Mucosa of gallbladder (tissue), 1 donor: Measurements from ENCODE around the gene DUOX1. TPM values are rescaled to one million over a fixed set of nuclear protein-coding genes. Genes with fewer than 3 reads are reported as not detected.

ENCODE experiments used
- DNase-seq: peaks from one replicate; pipeline ENCODE4 v3.0.0-alpha.2; 2020; ENCODE audit warnings: low spot score
- total RNA-seq: library from RNA; stranded (reverse); gene quantifications from one replicate; pipeline ENCODE4 v1.2.1, GENCODE V29; 2021
- donor health status: DM: no; HTN: no; CAD: no.

The DUOX1 gene
- total RNA-seq, 1 donor from 2014 or later: 23.4 TPM

GRCh38 chr15:45168286-45168685 lies 38.5 kb downstream of the DUOX1 start:
- DNase-seq: no peak

- DNase-seq: no peak
Measured at GRCh38 chr15:45168751-45169551, 39.2 kb downstream of the DUOX1 start.

- DNase-seq: no peak
Measured at GRCh38 chr15:45169608-45170480, 40.0 kb downstream of the DUOX1 start.

- DNase-seq: no peak
Measured at GRCh38 chr15:45171912-45172311, 42.1 kb downstream of the DUOX1 start.

- no peak for DNase-seq
Measured at GRCh38 chr15:45174069-45174468, 44.3 kb downstream of the DUOX1 start.

GRCh38 chr15:45174577-45174976 lies 44.8 kb downstream of the DUOX1 start:
- no peak for DNase-seq

GRCh38 chr15:45177285-45177684 lies 47.5 kb downstream of the DUOX1 start:
- no peak for DNase-seq

- DNase-seq: no peak
Measured at GRCh38 chr15:45179221-45179985, 49.6 kb downstream of the DUOX1 start.

- no peak for DNase-seq
Measured at GRCh38 chr15:45180201-45180600, 50.4 kb downstream of the DUOX1 start.

GRCh38 chr15:45180648-45181436 lies 51.0 kb downstream of the DUOX1 start:
- no peak for DNase-seq

GRCh38 chr15:45181491-45182285 lies 51.9 kb downstream of the DUOX1 start:
- DNase-seq: no peak

GRCh38 chr15:45182996-45183395 lies 53.2 kb downstream of the DUOX1 start:
- no peak for DNase-seq

- DNase-seq: no peak
Measured at GRCh38 chr15:45183511-45183910, 53.7 kb downstream of the DUOX1 start.

GRCh38 chr15:45184562-45185041 lies 54.8 kb downstream of the DUOX1 start:
- DNase-seq: no peak

- no peak for DNase-seq
Measured at GRCh38 chr15:45185069-45185779, 55.4 kb downstream of the DUOX1 start.

- DNase-seq: no peak
Measured at GRCh38 chr15:45185903-45186770, 56.3 kb downstream of the DUOX1 start.

GRCh38 chr15:45186771-45187577 lies 57.2 kb downstream of the DUOX1 start:
- no peak for DNase-seq

GRCh38 chr15:45187578-45187893 lies 57.7 kb downstream of the DUOX1 start:
- DNase-seq: no peak
